K562 (cell line): ENCODE data around the gene GHRL. TPM values are rescaled to one million over a fixed set of nuclear protein-coding genes. Genes with fewer than 3 reads are reported as not detected.

Source experiments
- ARNT ChIP-seq, 2 experiments: fragments of 450-650 bp; IDR thresholded peaks; 2 replicates each; pipeline ENCODE4 v1.6.1; 2016; ENCODE audit warnings: mild to moderate bottlenecking in 1 of 2
- BRD4 ChIP-seq: fragments of 200-600 bp; sonication (generic); IDR thresholded peaks from 2 replicates; pipeline ENCODE4 v1.6.1; 2017; ENCODE audit warnings: inconsistent platforms
- CHAMP1 ChIP-seq: fragments of 450-650 bp; IDR thresholded peaks from 2 replicates; pipeline ENCODE4 v1.6.1; 2016; ENCODE audit warnings: mild to moderate bottlenecking
- HLTF ChIP-seq: fragments of 450-650 bp; IDR thresholded peaks from 2 replicates; pipeline ENCODE4 v1.6.1; 2016
- HNRNPH1 ChIP-seq: fragments of 200-400 bp; formaldehyde crosslinking; optimal IDR thresholded peaks from 2 replicates; pipeline ENCODE3; 2017; ENCODE audit warnings: low read depth, mild to moderate bottlenecking, low read length, moderate library complexity
- KLF16 ChIP-seq: IDR thresholded peaks from 2 replicates; pipeline ENCODE4 v1.6.1; 2016; ENCODE audit warnings: antibody characterized with exemption
- PBX2 ChIP-seq, 2 experiments: IDR thresholded peaks in 1 of 2; conservative IDR thresholded peaks in 1 of 2; 2 replicates each; pipeline ENCODE4 v1.6.1; 2016; ENCODE audit warnings: low read depth in 2 of 2, mild to moderate bottlenecking in 1 of 2, missing compliant biosample characterization in 1 of 2, missing genetic modification characterization in 1 of 2, moderate library complexity in 1 of 2
- PML ChIP-seq: IDR thresholded peaks from 2 replicates; pipeline ENCODE4 v1.6.1; 2012; ENCODE audit warnings: low read length, inconsistent platforms
- TFE3 ChIP-seq: fragments of 450-650 bp; formaldehyde crosslinking; IDR thresholded peaks from 2 replicates; pipeline ENCODE4 v1.4.0; 2020; ENCODE audit warnings: mild to moderate bottlenecking, mixed read lengths
- ZNF277 ChIP-seq: fragments of 250-450 bp; sonication (Bioruptor Pico); IDR thresholded peaks from 2 replicates; pipeline ENCODE4 v1.8.0; 2022; ENCODE audit warnings: inconsistent platforms, mild to moderate bottlenecking, moderate library complexity, borderline replicate concordance
- ZSCAN32 ChIP-seq: fragments of 450-650 bp; formaldehyde crosslinking; IDR thresholded peaks from 2 replicates; pipeline ENCODE4 v1.4.0; 2020; ENCODE audit warnings: mild to moderate bottlenecking, moderate library complexity
- polyA plus RNA-seq, 8 experiments: library from polyadenylated mRNA; depleted of rRNA in 4 of 8; stranded (reverse) in 5 of 8; unstranded in 3 of 8; fragments of >200 nt; fragmentation: Nextera tagmentation in 2 of 8; fragmentation: Illumina TruSeq in 1 of 8; extraction: Ambion mirVana in 2 of 8; extraction: Trizol in 1 of 8; gene quantifications; 2 replicates each; pipeline versions ENCODE4 v1.2.1 to v1.2.3, GENCODE V29; 2011 to 2014; ENCODE audit warnings: inconsistent platforms in 1 of 8, missing spikeins in 1 of 8
- total RNA-seq, 7 experiments: library from RNA; depleted of rRNA in 6 of 7; stranded (reverse); fragments of >200 nt in 6 of 7; fragmentation: Illumina TruSeq in 2 of 7; extraction: Trizol in 2 of 7; gene quantifications; 2 replicates each; pipeline versions ENCODE4 v1.2.1 to v1.2.3, GENCODE V29; 2011 to 2021; ENCODE audit warnings: low replicate concordance in 1 of 7
- TF ChIP-seq, protein P1 (sequence below): sonication (generic); formaldehyde crosslinking; IDR thresholded peaks from 2 replicates; pipeline ENCODE4 v1.8.0; 2023; ENCODE audit warnings: mild to moderate bottlenecking, missing genetic modification reagents
- TF ChIP-seq, protein P2 (sequence below), 3 experiments: fragments of 200-800 bp in 1 of 3; sonication (Bioruptor generic) in 1 of 3; sonication (generic) in 1 of 3; formaldehyde crosslinking in 1 of 3; IDR thresholded peaks; 2 replicates each; pipeline versions ENCODE4 v1.6.1 to v1.8.0; 2016 to 2022; ENCODE audit warnings: mild to moderate bottlenecking in 2 of 3, missing compliant biosample characterization in 2 of 3, missing genetic modification characterization in 2 of 3, missing genetic modification reagents in 1 of 3
- TF ChIP-seq, protein P3 (sequence below): sonication (generic); formaldehyde crosslinking; IDR thresholded peaks from 2 replicates; pipeline ENCODE4 v1.5.0; 2020; ENCODE audit warnings: missing genetic modification reagents

GHRL gene
- total and polyA plus RNA-seq, 9 of the 15 experiments (the other 6 are each of a cell fraction or from before 2014, with no cell fraction given), result 0.08 to 0.29 (median 0.15) TPM; not detected in 5

DNA sequence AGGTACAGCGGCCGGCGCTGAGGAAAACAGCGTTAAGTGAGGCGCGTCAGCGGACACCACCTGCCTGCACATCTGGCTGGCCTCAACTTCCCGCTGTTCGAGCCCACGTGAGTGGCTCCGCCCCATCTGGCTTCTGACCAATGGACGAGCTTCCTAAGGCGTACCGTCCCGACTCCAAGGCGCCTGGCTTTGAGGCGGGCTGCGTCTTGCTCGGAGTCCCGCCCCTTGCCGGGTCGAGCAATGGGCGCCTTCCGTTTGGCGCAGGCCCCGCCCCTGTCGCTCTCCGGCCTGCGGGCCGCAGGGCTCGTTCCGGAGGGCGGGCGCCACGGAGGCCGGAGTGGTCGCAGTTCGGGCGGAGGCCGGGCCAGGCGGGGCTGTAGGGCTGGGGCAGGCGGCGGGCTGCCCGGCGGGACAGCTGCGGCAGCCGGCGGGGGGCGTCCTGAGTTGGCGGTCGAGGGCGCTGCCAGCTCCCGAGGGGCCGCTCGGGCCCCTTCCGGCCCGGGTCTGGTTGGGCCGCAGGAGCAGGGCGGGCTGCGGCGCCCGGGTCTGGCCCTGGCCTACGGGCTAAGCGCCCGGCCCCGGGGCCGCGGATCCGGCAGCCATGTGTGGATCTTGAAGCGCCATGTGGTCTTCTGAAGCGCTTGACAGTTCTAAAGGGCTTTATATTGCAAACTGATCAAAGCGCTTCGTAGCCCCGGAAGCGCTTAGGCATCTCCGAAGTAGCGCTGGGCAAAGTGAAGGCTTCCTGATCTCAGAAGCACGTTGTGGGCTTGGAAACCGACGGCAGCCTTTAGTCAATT lies 44.4 kb downstream of the GHRL start, which contains the start of gene TATDN2 (continued):
- TF ChIP-seq, protein P1, sequence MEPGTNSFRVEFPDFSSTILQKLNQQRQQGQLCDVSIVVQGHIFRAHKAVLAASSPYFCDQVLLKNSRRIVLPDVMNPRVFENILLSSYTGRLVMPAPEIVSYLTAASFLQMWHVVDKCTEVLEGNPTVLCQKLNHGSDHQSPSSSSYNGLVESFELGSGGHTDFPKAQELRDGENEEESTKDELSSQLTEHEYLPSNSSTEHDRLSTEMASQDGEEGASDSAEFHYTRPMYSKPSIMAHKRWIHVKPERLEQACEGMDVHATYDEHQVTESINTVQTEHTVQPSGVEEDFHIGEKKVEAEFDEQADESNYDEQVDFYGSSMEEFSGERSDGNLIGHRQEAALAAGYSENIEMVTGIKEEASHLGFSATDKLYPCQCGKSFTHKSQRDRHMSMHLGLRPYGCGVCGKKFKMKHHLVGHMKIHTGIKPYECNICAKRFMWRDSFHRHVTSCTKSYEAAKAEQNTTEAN (CRISPR knock-in tag), result no peak
- TF ChIP-seq ARNT (IDR thresholded peaks at IDR 0.05), result no peak
- TF ChIP-seq PBX2 (CRISPR knock-in tag; IDR thresholded peaks at IDR 0.05; ENCODE audit: low read depth), result peak; percentile 54; the same call in 1 of the 2 replicates
- TF ChIP-seq PBX2 (tag; conservative IDR thresholded peaks at IDR 0.05; ENCODE audit: low read depth), result no peak
- no peak for TF ChIP-seq TFE3
- TF ChIP-seq, protein P2, sequence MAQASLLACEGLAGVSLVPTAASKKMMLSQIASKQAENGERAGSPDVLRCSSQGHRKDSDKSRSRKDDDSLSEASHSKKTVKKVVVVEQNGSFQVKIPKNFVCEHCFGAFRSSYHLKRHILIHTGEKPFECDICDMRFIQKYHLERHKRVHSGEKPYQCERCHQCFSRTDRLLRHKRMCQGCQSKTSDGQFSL (CRISPR knock-in tag; IDR thresholded peaks at IDR 0.05), result 0 out of 2 replicates have a peak, but pooled peaks have one; percentile 59
- TF ChIP-seq, protein P2 (tag; IDR thresholded peaks at IDR 0.05), result no peak
- no peak for TF ChIP-seq BRD4
- TF ChIP-seq CHAMP1, result no peak
- TF ChIP-seq HNRNPH1, result no peak
- TF ChIP-seq HLTF, result no peak
- TF ChIP-seq, protein P3, sequence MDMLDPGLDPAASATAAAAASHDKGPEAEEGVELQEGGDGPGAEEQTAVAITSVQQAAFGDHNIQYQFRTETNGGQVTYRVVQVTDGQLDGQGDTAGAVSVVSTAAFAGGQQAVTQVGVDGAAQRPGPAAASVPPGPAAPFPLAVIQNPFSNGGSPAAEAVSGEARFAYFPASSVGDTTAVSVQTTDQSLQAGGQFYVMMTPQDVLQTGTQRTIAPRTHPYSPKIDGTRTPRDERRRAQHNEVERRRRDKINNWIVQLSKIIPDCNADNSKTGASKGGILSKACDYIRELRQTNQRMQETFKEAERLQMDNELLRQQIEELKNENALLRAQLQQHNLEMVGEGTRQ (CRISPR knock-in tag), result peak; percentile 82
- TF ChIP-seq KLF16, result no peak
- 0 out of 2 replicates have a peak, but pooled peaks have one; percentile 14 for TF ChIP-seq PML
- peak; percentile 61; the same call in 1 of the 2 replicates for TF ChIP-seq ZSCAN32 (CRISPR knock-in tag)
- TF ChIP-seq ZNF277 (CRISPR knock-in tag), result no peak
